Activated T-helper 1 cell treated with anti-CD3 and anti-CD28 coated beads, Interleukin-2, amount 50 U/mL, for 16 hours (primary cell): ENCODE results near the gene LSS.
"Not testable (repeated sequence)": the region's sequence is repeated elsewhere in the genome, so short reads cannot be mapped to it uniquely, and the experiment has no call there.

ENCODE experiments used
- DNase-seq, 2 donors: peaks; one replicate each; pipeline ENCODE4 v3.0.0-alpha.2; 2020; ENCODE audit warnings: low read depth in 1 of 2, low spot score in 1 of 2

Gene LSS

DNA sequence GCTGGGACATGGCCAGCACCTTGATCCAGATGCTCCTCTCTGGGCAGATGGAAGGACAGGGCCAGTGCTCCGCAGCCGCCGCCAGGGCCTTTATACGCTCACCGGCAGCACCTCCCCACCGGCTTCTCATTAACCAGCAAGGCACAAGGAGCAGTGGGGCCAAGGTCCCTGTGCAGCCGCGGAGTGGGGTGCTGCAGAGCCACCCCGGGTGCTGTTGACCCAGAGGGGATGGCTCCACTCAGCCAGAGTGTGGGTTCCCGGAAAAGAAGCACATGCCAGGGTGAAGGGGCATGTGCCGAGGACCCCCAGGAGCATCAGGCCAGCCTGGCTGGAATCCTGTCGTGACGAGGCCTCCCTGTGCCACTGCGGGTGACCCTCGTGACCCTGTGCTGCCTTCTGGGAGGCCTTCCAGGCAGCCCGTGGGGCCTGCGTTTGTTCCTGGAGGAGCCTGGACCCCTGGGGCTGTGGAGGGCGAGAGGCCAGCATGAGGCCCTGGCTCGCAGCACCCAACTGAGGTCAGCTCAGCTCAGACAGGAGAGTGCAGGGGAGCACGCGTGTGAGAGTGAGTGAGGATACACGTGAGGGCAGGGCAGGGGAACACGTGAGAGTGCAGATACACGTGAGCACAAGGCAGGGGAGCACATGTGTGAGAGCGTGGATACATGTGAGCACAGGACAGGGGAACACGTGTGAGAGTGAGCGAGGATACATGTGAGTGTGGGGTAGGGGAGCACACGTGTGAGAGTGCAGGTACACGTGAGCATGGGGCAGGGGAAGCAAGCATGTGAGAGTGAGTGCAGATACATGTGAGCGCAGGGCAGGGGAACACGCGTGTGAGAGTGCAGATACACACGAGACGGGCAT is 72.8 kb downstream of the LSS start, which contains the start of gene FTCD:
Gene FTCD, minus strand, starts transcription at position 66 of the 864 bp plus-strand sequence. Its CDS starts 56 bp downstream, at position 10.
- DNase-seq: peak in 1 of 2 donors; percentile 1

- peak in 1 of 2 donors; percentile 2 for DNase-seq
These were observed 73.5 kb downstream of the LSS start for GRCh38 chr21:46154955-46155513.

DNA sequence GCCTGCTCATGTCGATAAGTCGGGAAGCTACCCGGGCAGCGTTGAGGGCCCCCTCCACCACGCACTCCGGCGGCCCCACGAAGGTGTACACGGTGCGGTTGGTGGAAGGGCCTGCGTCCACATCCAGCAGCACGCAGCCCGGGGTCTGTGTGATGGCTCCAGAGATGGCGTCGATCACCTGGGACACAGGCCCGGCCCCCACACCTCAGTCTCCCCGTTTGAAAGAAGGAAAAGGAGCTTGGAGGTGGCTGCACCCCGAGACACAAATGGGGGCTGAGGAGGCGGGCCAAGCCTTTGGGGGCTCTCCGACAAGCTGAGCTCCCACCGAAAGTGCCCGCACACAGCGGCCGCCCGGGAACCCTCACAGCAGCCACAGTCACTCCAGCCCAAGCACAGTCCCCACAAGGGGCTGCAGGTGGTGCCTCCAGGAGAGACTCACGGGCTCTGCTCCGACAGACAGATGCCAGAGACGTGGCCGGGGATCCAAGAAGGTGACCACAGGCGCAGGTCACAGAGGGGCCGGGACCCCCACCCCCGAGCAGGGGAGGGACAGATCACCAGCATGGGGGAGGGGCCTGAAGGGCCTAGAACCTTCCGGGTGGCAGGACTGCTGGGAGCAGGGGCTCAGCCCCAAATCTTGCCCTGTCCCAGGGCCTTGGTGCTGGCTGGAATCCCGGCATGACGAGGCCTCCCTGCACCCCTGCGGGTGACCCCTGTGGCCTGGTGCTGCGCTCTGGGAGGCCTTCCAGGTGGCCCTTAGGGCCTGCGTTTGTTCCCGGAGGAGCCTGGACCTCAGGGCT is 74.2 kb downstream of the LSS start:
- DNase-seq: no peak

- DNase-seq: peak in 1 of 2 donors; percentile 16
These were observed 75.1 kb downstream of the LSS start for GRCh38 chr21:46153247-46154154.

GRCh38 chr21:46152927-46153246 is 75.7 kb downstream of the LSS start:
- peak in 1 of 2 donors; percentile 1 for DNase-seq

- no peak for DNase-seq
These were observed 76.3 kb downstream of the LSS start for GRCh38 chr21:46151989-46152926.

DNA sequence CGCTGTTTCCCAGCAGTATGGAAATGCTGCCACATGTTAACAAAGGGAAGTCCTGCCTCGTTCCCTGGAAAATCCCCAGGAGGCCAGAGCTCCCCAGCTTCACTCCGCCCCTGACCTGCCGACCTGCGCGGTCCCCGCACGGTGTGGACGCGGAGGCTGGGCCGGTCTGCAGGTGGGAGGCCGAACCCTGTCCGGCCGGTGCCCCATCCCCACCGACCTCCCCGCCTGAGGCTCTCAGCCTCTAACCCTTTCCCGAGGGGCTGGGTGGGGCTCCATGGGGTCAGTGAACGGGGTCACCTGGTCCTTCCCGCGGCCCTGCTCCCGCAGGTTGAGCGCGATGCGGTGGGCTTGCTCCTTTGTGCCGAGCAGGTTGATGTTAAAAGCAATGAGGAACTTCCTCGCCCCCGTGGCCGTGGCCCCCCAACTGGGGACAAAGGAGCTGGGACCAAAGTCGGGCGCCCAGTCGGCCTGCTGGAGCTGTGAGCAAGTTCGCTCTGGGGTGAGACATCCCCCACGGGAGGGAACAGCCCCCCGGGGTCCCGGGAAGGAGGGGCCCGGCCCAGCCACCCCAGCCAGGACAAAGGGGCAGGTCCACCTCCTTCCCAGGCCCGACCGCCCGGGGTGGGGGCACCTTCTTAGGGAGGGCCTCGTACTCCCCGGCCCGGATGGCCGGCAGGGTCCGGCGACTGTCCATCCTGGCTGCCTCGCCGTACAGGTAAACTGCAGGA is 77.1 kb downstream of the LSS start:
- no peak for DNase-seq

- DNase-seq: no peak
These were observed 78.0 kb downstream of the LSS start for GRCh38 chr21:46150491-46151121.

- DNase-seq: no peak
These were observed 78.5 kb downstream of the LSS start for GRCh38 chr21:46150073-46150472.

DNA sequence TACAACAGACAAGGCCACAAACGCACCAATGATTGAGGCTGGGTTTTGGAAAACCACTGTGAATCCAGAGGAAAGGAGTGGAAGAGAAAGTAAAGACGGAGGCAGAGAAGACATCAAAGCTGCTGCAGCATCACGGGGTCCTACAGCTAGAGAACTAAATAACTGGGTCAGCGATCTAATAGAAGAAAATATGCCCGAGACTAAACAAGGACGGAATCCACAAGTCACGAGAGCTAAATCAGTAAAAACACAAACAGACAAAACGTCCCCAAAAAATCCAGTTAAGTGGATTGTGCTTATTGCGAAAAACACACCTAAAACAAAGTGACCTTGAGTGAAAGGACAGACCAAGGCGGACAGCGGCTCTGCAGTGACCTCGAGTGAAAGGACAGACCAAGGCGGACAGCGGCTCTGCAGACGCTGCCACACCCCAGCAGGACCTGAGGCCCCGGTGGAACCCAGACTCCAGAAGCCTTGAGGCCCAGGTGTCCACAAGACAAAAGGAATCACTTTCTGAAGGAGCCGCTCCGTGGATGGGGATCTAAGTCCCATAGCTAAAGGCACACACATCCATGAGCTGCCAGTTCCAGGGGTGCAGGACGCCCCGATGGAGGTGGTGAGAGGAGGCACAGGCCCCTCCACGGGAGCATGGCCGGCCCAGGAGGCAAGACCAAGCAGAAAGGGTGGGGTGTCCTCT is 79.2 kb downstream of the LSS start:
- no peak for DNase-seq

GRCh38 chr21:46148106-46148505 is 80.5 kb downstream of the LSS start:
- no peak for DNase-seq

GRCh38 chr21:46147429-46147828 is 81.1 kb downstream of the LSS start:
- not testable (repeated sequence) for DNase-seq

DNA sequence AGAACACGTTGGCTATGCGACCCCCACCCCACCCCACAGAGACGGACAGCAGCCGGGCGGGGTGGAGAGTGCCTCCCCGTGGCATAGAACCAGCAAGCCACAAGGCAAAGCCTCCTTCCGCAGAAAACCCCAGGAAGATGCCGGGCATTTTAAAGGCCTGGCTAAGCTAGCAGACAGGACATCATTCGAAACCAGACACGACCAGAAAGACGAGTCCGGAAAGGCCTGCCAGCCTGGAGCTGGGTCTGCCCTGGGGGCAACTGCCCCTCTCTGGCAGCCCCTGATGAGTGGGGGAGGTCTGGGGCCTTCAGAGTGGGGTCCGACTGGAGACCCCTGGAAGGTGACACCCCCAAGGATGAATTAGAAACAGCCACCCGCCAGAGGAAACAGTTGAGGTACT is 81.7 kb downstream of the LSS start:
- no peak for DNase-seq

DNA sequence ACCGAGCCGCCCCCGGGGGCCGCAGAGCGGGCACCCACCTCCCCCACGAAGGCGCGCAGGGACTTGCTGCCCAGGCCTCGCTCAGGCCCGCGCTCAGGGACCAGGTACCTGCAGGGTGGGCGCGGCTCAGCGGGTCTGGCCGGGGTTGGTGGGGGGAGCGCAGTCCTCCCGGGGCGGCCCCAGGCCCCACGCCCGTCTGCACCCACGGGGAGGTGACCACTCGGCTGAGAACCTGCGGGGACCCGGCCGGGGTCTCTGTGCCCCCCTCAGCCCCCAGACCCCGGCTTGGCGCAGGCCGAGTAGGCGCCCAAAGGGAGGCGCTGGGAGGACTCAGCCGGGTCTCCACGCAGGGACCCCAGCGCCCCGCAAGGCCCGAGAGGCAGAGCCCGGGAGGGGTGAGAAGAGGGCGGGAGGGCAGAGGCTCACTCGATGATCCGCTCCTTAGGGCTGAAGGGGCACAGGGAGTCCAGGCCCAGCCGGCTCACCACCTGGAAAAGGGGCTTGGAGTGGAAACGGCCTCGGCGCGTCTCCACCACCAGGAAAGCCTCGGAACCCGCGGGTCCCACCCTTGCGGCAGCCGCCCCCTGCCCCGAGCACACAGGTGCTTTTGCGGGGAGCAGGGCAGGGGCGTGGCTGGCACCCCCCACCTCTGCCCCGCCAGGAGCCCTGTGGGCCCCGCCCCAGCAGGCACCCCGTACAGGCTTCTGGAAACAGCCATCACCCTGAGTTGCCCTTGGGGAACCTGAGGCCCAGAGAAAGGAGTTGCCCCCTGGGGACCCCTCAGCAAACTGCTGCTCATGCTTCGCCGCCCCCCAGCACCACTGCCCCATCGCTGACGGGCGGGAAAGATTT is 82.5 kb downstream of the LSS start:
- no peak for DNase-seq

DNA sequence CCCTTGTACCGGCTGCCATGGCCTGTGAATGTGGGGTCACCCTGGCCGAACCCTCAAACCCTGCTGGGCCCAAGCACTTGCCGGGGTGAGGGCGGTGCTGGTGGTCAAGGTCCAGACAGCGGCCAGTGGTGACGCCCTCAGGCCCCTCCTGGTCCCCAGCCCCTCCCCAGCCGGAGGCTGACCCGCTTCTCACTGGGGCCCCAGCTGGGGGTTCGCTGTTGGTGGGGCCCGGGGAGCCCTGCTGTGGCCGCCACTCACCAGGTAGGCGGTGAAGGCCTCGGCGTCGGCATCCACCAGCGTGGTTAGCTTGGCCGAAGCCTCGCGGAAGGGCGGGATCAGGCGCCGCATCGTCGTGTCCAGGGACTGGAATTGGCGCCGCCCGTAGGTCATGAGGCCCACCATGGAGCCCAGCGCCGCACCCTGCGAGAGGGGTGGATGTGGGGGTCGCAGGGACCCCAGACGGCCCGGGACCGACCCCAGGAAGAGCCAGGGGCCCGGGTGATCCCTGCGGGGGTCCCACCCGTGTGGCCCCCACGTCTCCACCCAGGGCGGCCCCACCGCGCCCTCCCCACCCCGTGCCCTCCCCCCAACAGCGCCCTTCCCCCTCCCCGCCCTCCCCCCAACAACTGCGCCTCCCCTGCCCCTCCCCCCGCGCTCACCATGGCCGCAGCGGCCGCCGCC is 83.3 kb downstream of the LSS start:
- no peak for DNase-seq

DNA sequence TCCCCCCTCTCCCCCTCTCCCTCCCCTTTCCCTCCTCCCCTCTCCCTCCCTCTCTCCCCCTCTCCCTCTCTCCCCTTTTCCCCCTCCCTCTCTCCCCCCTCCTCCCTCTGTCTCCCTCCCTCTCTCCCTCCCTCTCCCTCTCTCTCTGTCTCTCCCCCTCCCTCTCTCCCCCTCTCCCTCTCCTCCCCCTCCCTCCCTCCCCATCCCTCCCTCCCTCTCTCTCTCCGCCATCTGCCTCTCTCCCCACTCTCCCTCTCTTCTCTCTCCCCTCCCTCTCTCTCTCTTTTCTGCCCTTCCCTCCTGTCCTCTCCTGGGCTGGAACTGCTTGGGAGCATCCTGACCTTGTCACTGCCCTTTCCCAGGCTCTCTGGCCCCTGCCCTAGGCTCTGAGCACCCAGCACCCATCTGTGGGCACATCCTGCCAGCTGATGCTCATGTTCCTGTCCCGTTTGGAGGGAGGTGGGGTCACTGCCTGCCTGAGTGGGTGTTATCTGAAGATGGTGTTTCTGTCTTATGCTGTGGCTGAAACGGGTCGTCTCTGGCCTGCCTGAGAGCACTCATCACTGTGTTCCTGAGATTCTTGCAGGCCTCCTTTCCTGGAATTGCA is 84.0 kb downstream of the LSS start:
- DNase-seq: no peak
